Inferior parietal cortex (tissue), 1 donor: ENCODE results near the gene SPAG9.

Source experiments
- DNase-seq: peaks from one replicate; pipeline ENCODE4 v3.0.0-alpha.2; 2016; ENCODE audit errors: extremely low spot score

The SPAG9 gene

GRCh38 chr17:50995668-50996067, 125.0 kb downstream of the SPAG9 start:
- DNase-seq = no peak

- no peak for DNase-seq
These were observed 127.1 kb downstream of the SPAG9 start for GRCh38 chr17:50993544-50993943.

GRCh38 chr17:50989149-50989548, 131.5 kb downstream of the SPAG9 start:
- DNase-seq = no peak

GRCh38 chr17:50988427-50988826, 132.2 kb downstream of the SPAG9 start:
- no peak for DNase-seq

GRCh38 chr17:50986989-50987660, 133.5 kb downstream of the SPAG9 start:
- DNase-seq = no peak

- no peak for DNase-seq
These were observed 139.4 kb downstream of the SPAG9 start for GRCh38 chr17:50981279-50981678.

GRCh38 chr17:50979524-50979927, 141.1 kb downstream of the SPAG9 start:
- no peak for DNase-seq

- DNase-seq = no peak
These were observed 143.0 kb downstream of the SPAG9 start for GRCh38 chr17:50977487-50978159.

GRCh38 chr17:50976951-50977472, 143.7 kb downstream of the SPAG9 start:
- DNase-seq = no peak

- DNase-seq = no peak
These were observed 146.8 kb downstream of the SPAG9 start for GRCh38 chr17:50973557-50974494.

- DNase-seq = no peak
These were observed 148.1 kb downstream of the SPAG9 start for GRCh38 chr17:50972577-50972976.

- DNase-seq = no peak
These were observed 152.9 kb downstream of the SPAG9 start for GRCh38 chr17:50967795-50968194.

GRCh38 chr17:50966163-50966666, 154.5 kb downstream of the SPAG9 start:
- DNase-seq = no peak

- no peak for DNase-seq
These were observed 157.5 kb downstream of the SPAG9 start for GRCh38 chr17:50963139-50963538.

GRCh38 chr17:50961282-50962220, 159.1 kb downstream of the SPAG9 start:
- DNase-seq = no peak

- no peak for DNase-seq
These were observed 161.3 kb downstream of the SPAG9 start for GRCh38 chr17:50959341-50959740.

GRCh38 chr17:50957600-50958575, 162.8 kb downstream of the SPAG9 start:
- DNase-seq = no peak

- DNase-seq = peak; percentile 69
These were observed 163.7 kb downstream of the SPAG9 start for GRCh38 chr17:50956750-50957523.

- DNase-seq = no peak
These were observed 164.3 kb downstream of the SPAG9 start for GRCh38 chr17:50956409-50956749.
